Neural cell (in vitro differentiated cells): ENCODE measurements around the gene SLC24A1.

Experiments used
- CTCF ChIP-seq: fragments of 450-650 bp; IDR thresholded peaks from 2 replicates; pipeline ENCODE4 v1.5.1; 2014; ENCODE audit warnings: antibody characterized with exemption, mild to moderate bottlenecking, moderate library complexity; ENCODE audit not compliant: poor library complexity, severe bottlenecking
- EP300 ChIP-seq: fragments of 450-650 bp; conservative IDR thresholded peaks from 2 replicates; pipeline ENCODE4 v1.6.1; 2014; ENCODE audit warnings: antibody characterized with exemption, mild to moderate bottlenecking, moderate library complexity; ENCODE audit not compliant: poor library complexity, severe bottlenecking
- MXI1 ChIP-seq: fragments of 450-650 bp; conservative IDR thresholded peaks from 2 replicates; pipeline ENCODE4 v1.6.1; 2014; ENCODE audit warnings: antibody characterized with exemption, mild to moderate bottlenecking; ENCODE audit not compliant: poor library complexity, severe bottlenecking
- TAF1 ChIP-seq: IDR thresholded peaks from 2 replicates; pipeline ENCODE4 v1.6.1; 2012; ENCODE audit warnings: low read depth

GRCh38 chr15:65639509-65639908 lies 17.8 kb downstream of the SLC24A1 start:
- TF ChIP-seq CTCF, result no peak
- TF ChIP-seq EP300, result no peak
- TF ChIP-seq TAF1, result no peak
- TF ChIP-seq MXI1, result no peak
